GM19438 (cell line): ENCODE results near the gene VPS39.

Experiments used
- ATAC-seq: cut with Tn5 transposase; IDR thresholded peaks from one replicate; pipeline ENCODE4 v1.9.1; 2021; ENCODE audit warnings: low read depth; ENCODE audit not compliant: unreplicated experiment

The VPS39 gene

DNA sequence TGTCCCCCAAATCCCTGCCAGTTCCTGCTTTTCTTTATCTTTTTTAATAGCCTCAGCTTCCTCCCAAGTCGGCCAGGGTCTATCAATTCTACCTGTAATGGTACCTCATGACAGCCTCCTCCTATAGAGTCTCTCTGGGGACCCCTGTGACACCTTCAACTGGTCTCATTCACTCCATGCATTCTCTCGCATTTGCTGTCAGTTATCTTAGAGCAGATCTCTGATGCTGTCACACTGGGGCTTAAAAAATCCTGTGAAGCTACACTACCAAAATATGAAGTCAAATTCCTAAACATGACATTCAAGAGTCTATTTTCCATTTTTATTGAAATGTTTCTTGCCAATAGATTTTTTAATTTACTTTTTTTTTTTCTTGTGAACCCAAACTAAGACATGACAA is 5.5 kb downstream of the VPS39 start:
- no peak for ATAC-seq

DNA sequence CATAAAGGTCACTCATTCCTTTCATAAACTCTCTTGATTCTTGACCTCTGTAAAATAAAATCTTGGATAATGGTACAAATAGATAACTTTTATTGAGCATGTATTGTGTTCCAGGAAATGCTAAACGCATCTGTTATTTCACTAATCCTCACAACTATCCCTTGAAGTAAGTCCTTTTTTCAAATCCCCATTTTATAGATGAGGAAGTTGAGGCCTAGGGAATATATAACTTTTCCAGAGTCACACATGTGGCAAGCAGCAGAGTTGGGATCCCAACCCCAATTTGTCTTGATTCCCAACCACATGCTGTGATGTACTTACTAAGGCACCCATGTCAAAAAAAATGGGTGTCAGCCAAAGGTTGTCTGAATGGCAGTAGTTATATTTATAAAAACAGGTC is 6.3 kb downstream of the VPS39 start:
- ATAC-seq: no peak

DNA sequence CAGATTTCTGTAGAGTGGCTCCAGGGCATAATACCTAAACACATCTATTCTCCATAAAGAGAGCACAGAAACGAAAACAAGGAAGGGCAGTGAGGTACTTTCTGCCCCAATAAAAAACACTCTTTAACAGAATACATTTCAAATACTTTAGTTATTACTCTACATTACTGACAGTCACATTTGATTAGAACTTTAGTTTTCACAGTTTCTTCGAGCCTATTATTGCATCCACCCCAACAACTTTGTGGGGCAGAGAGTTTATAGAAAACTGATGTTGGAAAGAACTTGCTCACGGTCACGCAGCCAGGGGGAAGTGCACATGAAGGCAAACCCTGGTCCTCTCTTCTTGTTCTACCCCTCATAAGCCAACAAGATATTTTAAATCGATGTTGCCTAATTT is 9.0 kb downstream of the VPS39 start:
- no peak for ATAC-seq

DNA sequence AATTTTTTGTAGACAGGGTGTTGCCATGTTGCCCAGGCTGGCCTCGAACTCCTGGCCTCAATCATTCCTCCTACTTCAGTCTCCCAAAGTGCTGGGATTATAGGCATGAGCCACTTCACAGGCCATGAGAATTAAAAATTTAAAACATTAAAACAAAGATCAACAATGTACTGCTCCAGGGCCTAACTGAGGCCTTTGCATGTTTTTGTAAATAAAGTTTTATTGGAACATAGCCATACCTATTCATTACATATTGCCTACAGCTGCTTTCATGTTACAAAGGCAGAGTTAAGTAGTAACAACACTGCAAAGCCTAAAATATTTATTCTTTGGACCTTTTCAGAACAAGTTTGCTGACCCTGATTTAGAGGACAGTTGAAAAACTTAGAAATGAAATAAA is 9.6 kb downstream of the VPS39 start:
- ATAC-seq: no peak

DNA sequence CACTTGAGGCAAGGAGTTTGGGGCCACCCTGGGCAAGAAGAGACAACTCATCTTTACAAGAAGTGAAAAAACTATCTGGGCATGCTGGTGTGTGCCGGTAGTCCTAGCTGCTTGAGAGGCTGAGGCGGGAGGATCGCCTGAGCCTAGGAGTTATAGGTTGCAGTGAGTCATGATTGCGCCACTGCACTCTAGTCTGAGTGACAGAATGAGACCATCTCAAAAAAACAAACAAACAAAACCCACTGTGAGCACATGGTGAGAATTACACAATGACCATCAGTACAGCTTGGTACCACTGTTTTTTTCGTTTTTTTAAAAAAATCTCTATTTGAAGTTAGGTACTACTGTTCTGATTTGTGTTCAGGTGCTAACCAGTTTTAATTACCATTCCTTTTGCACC is 13.6 kb downstream of the VPS39 start:
- no peak for ATAC-seq

DNA sequence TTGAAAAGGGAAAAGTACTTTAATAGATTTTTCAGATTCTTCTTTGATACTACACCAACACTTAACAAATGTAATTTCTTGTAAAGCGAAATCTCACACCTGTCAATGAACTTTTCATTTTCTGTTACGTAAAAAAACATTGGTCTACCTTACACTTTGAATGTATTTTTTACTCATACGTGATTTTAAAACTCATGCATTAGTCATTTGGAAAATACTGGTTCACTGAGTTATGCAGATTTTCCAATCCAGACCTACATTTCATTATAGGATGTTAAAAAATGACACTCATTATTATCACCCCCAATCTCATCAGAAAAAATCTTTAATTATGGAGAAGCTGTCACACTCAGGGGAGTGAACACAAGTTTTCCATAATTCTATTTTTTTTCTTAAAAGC is 14.7 kb downstream of the VPS39 start:
- no peak for ATAC-seq

DNA sequence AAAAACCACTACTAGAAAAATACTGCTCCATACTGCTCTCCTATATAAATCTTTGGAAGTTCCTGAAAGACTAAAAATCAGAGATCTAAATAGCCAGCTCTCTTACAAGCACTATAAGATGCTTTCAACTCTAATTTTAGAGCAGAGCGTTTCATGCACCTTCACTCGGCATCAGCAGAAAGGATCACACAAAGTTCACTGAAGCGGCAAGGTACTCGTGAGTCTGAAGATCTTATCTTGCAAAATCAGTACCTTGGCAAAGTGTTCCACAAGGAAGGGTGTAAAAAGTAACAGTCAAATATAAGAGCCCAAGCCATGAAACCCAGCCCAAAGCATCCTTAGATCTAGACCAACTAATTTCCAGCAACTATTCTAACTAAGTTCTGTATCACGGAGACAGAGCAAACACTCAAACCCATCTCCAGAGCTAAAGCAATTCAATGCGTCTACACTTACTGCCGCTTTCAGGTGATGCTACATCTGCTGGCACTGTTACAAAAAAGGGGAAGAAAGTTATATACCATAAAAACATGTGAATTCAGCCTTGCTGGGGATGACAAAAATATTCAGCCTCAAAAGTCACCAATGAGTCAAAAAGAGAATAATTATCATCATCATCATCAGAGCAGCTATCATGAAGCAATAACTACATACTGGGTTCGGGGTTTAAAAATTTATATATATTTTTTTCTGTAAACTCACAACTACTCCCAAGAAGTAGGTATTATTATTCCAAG is 16.3 kb downstream of the VPS39 start:
- ATAC-seq: no peak

DNA sequence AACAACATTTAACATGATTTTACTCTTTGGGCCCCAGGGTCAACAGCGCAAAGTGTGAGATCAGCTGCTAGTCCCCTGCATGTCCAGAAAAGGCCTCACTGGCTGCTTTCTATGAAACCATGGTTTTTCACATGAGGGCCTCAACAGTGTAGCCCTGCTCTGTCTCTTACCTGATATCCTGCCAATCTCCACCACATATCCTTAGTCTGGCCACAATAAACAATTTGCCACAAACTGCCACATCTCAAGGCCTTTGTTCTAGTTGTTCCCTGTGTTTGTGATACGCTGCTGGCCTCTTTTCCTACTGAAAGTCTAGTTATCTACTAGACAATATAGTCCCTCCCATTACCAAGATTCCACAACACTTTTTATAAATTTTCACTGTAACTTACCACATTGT is 17.7 kb downstream of the VPS39 start:
- ATAC-seq: no peak

DNA sequence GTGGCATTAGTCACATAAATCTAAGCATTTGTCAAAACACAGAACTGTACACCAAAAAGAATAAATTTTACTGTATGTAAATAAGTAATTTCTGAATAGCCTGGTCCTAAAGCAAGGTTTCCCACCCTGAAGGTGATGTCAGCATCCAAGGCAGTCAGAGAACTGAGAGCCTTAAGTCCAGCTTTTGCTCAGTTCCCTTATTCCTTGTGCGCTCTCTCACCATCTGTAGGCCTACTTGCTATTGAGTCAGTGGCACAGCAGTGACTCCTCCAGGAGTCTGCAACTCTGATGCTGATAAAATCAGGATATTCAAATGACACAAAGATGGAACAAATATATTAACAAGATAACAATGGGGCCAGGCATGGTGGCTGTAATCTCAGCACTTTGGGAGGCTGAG is 22.3 kb downstream of the VPS39 start:
- no peak for ATAC-seq

DNA sequence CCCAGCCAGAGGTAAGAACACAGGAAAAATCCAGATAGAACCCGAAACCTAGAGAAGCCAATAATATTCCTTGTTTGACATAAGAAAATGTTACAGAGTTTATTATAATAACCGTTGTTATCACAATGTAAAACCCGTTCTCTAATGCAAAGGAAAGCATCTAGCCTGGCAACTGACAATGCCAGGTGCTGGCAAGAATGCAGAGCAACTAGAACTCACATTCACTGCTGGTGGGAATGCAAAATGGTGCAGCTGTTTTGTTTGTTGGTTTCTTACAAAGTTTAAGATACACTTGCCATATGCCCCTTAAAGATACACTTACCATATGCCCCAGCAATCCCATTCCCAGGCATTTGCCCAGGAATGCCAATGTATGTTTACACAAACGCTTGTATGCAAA is 23.4 kb downstream of the VPS39 start:
- no peak for ATAC-seq

DNA sequence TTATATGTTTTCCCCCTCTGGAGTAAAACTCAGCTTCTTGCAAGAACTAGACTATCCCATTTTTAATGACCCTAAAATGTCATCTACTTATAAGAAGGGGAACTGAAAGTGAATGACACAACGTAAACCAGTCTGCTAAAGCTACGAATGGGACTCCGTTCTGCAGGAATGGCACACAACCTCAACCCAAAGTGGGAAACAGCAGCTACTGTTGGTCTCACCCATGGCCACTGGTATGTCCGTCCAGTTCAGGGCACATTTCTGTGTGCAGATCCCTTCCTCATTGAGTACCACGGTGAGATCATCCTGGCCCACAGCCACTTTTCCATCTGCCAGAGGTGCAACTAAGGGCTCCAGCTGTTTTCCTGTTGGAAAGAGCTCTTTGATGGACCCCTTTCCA is 23.8 kb downstream of the VPS39 start:
- no peak for ATAC-seq

DNA sequence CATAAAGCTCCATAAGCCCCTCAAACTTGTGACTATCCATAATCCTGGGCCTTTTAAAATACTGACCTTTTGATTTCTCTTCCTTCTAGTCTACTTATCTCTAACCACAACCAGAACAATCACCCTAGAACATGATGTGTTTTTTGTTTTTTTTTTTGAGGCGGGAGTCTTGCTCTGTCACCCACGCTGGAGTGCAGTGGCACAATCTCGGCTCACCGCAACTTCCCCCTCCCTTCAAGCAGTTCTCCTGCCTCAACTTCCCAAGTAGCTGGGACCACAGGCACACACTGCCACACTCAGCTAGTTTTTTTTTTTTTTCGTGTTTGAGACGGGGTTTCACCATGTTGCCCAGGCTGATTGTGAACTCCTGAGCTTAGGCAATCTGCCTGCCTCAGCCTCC is 25.1 kb downstream of the VPS39 start:
- ATAC-seq: no peak

DNA sequence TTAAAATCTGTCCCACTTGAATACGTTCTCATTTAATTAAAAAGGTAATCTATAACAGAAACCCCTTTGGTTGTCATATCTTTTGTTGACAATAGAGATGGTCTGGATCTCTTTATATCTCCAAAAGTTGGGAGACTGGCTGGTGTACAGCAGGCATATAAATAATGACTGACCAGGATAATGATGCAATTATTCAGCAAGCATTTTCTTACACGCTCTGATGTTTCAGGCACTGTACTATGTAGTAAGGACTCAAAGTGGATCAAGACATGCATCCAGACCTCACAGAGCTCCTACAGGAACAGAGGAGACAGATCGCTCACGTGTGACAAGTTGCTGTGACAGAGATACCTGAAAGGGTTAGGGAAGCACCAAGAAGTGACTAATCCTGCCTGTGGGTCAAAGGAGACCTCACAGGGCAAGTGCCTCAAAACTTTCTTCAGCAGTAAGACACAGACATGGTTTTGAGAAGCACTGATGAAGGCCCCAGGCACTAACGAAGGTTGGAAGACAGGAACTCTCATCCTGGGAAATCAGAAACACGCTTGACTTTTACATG is 25.7 kb downstream of the VPS39 start:
- ATAC-seq: no peak

DNA sequence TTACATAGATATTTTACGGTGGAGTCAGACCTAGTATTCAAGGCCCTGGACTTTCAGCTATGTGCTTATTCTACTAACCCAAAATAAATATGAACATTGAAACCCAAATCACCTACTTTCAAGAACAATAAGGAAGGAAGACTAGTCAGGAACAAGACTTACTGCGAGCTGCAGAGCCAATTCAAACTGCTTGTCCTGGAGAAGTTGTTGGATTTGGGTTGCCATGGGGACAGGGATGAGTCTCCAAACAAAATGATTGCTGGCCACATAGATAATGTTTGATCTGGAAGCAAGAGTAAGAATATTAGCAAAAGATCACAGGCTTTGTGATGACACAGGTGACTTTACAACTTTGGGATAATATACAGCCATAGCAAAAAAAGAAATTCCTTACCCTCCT is 30.0 kb downstream of the VPS39 start:
- no peak for ATAC-seq

DNA sequence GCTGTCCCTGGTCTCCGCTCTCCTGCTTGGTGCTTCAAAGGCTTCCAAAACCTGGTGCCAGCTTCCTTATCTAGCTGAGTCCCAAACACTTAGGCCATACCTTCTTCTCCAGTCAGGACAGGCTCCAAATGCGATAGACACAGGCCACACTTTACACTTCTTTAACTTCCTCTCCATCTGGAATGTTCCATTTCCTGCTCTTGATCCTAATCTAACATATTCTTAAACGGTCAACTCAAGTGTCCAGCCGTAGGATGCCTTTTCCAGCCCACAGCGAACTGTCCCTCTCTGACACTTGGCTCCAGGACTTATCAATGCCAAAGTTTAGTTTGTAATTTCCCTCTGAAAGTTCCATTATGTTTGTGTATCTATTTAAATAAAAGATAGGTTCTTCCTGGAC is 32.4 kb downstream of the VPS39 start:
- no peak for ATAC-seq

DNA sequence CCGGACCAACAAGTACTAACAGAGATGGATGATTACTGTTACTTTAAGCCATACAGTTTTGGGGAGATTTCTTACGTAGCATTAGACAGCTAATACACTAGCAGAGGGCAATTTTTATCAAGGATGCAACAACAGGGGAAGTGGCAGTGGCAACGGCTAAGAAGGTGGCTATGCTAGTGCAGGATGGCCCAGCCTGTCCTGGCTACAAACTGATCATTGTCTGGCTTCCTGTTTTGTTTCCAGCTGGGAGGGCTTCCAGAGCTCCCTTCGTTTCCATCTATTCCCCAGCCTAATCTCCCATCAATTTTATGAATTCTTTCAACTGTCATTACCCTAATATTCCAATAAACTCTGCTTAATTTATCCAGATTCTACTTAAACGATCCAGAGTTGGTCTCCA is 35.6 kb downstream of the VPS39 start:
- ATAC-seq: no peak

DNA sequence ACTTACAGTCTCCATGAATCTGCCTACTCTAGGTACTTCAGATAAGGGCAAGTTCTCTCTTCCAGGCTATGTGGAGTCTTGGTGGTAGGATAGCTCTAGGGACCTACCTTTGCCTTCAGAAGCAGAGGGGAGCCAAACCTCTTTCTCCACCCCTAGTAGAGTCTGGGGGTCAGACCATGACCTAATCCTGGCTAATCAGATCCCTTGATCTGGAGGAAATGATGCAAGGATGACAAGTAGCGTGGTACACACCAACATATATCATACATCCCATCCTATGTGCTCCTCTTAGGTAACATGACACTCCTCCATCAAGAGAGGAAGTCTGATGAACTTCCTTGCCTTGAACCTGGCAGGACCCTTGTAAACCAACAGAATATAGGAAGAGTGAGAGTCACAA is 36.3 kb downstream of the VPS39 start:
- ATAC-seq: no peak

DNA sequence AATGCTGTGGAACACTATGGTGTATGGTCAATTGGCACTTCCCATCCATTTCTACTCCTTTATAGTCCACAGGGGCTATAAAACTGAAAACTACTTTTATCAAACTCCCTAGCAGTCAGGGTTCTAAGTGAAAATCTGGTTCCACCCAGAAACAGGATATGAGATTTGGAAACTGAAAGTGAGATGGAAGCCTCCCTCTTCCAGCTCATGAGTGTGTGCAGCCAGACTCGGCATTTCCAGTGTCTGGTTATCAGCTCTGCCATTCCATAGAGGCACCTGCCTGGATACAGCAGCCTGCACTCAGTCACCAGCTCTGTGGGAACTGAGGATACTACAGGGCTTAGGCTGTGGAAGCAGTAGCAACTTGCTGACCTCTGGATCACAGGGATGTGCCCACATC is 37.0 kb downstream of the VPS39 start:
- no peak for ATAC-seq

DNA sequence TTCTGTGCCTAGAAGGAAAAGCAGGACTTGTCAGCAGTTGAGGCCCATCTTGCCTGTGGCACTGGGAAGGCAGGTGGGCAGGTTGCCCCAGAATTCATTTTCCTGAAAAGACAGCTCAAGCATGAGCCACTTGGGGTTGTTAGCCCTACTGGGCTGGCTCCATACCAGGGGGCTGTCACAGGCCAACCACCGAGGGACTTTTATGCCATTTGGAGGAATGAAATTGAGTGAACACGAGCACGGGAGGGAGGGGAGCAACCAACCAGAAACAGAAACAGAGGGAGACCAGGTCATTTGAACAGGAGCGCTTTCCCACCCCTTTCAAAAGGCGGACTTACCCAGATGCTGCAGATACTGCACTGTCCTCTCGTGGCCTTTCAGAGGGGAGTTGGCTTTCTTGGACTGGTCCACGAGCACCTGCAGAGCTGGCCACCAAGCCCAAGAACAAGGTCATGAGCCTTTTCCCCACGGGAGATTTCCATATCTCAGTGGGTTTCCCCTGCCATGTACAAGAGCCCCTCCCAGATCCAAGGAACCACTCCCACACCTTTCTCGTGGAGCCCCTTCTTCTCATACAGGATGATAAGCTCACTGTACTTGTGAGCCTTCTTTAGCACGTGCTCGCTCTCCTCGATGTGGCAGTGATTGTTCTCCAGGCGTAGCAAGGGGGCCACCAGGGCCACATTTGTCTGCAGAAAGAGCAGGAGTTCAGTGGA is 41.7 kb downstream of the VPS39 start:
- ATAC-seq: no peak

DNA sequence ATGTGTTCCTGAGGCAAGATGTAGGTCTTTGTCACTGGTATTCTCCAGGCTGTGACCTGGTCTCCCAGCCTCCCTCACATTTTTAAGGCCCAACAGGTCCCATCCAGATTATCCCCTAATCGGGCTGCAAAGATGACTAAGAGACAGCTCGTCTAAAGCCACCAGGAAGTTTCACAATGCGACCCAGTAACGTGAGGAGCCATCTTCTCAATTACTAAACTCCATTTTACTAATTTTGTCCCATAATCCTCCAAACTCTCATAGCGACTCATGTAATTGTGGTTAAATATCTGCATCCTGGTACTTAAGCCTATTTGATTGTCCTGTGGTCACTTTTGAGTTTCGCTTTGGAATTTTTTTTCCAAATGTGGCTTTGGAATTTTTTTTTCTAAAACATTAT is 43.0 kb downstream of the VPS39 start:
- ATAC-seq: no peak

DNA sequence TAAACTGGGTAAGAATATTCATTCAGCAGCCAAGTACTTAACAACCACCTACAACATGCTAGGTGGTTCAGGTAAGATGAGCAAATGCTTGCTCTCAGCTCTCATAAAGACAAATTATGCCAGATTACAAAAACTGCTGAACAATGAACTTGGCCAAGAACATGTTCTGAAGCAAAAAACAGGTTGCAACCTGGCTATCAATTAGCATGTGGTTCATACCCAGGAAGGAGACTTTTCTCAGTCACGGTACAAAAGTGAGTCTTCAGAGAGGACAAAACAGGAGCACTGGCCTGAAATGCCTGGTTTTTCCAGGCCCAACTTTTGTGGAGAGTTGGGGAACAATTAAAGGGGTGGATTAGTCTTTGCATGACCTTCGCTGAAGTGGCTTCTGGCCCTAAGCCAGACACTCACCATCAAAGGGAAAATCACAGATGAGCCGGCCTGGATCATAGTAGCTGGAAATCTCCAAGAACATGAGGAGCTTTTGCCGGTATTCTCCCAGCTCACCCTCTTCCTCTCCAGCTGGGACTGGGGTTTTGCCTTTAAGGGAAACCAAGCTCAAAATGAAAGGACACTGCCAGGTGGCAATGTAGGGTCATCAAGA is 44.1 kb downstream of the VPS39 start:
- no peak for ATAC-seq

DNA sequence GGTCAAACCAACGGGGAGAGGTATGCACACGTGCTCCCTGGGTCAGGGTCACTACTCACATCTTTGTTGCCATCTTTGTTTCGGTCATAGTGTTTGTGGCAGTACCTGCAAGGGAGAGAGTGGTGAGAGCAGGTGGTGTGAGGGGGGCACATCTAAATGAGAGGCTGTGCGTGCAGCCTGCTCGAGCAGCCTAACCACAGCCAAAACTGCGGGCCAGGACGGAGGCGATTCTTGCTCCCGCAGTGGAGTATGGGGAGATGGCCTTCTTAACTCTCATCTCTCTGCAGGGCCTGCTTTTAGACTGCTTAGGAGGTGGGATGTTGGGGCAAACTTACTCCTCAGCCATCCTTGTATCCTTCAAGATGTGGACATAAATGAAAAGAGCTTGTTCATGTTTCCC is 44.8 kb downstream of the VPS39 start:
- ATAC-seq: no peak
